WTC11 (cell line): ENCODE data around the gene FOXJ3. TPM values are rescaled to one million over a fixed set of nuclear protein-coding genes. Genes with fewer than 3 reads are reported as not detected.

Source experiments
- ATAC-seq: fragments of 200-7000 bp; cut with Tn5 transposase; 2 replicates; pipeline ENCODE4 v1.10.0; 2021; ENCODE audit warnings: mild to moderate bottlenecking, moderate library complexity
- Bru-seq: library from RNA; stranded (reverse); fragments of 400-500 nt; gene quantifications from one replicate; lab custom pipeline; 2021; lab: Mats Ljungman, UMichigan
- CTCF ChIA-PET: fragments of 300-600 bp; sonication (Branson Sonifier 250); formaldehyde crosslinking; loops from one replicate; lab custom pipeline; 2021; ENCODE audit warnings: antibody characterized with exemption; lab: Charles Lee
- POLR2A ChIA-PET: fragments of 350-600 bp; sonication (Branson Sonifier 250); formaldehyde crosslinking; loops from one replicate; lab custom pipeline; 2021; ENCODE audit warnings: antibody characterized with exemption; lab: Charles Lee
- DNase-seq: peaks from one replicate; pipeline ENCODE4 v3.0.0; 2021; ENCODE audit warnings: low spot score
- H3K27ac Mint-ChIP-seq: 2 replicates; pipeline ENCODE4 v1.8.0; 2021; ENCODE audit warnings: mixed read lengths
- H3K27me3 Mint-ChIP-seq: 2 replicates; pipeline ENCODE4 v1.8.0; 2021; ENCODE audit warnings: low read depth, mild to moderate bottlenecking, moderate library complexity, mixed read lengths
- H3K36me3 Mint-ChIP-seq: 2 replicates; pipeline ENCODE4 v1.8.0; 2021; ENCODE audit warnings: mixed read lengths
- H3K4me1 Mint-ChIP-seq: 2 replicates; pipeline ENCODE4 v1.8.0; 2022; ENCODE audit warnings: mixed read lengths
- H3K4me3 Mint-ChIP-seq: 2 replicates; pipeline ENCODE4 v1.8.0; 2021; ENCODE audit warnings: mild to moderate bottlenecking, moderate library complexity, mixed read lengths
- H3K9me3 Mint-ChIP-seq: 2 replicates; pipeline ENCODE4 v1.8.0; 2021; ENCODE audit warnings: mixed read lengths
- AFF4 ChIP-seq: sonication (generic); formaldehyde crosslinking; IDR thresholded peaks from 2 replicates; pipeline ENCODE4 v1.8.1; 2023; ENCODE audit warnings: mild to moderate bottlenecking, missing genetic modification reagents, borderline replicate concordance
- CREB1 ChIP-seq: sonication (generic); formaldehyde crosslinking; IDR thresholded peaks from 2 replicates; pipeline ENCODE4 v1.8.0; 2023; ENCODE audit warnings: mild to moderate bottlenecking, missing genetic modification reagents
- ELF4 ChIP-seq: sonication (generic); formaldehyde crosslinking; IDR thresholded peaks from 2 replicates; pipeline ENCODE4 v1.8.1; 2022; ENCODE audit warnings: low read depth, mild to moderate bottlenecking, moderate library complexity, missing genetic modification reagents
- FOXJ3 ChIP-seq: sonication (generic); formaldehyde crosslinking; IDR thresholded peaks from 2 replicates; pipeline ENCODE4 v1.9.0; 2021; ENCODE audit warnings: missing genetic modification reagents, mild to moderate bottlenecking, borderline replicate concordance
- FOXK1 ChIP-seq: sonication (generic); formaldehyde crosslinking; IDR thresholded peaks from 2 replicates; pipeline ENCODE4 v1.8.0; 2022; ENCODE audit warnings: mild to moderate bottlenecking, moderate library complexity, missing genetic modification reagents
- GTF2I ChIP-seq: fragments of 250-450 bp; sonication (Bioruptor Pico); conservative IDR thresholded peaks from 2 replicates; pipeline ENCODE4 v1.4.0; 2021; ENCODE audit warnings: mild to moderate bottlenecking
- HMGA2 ChIP-seq: fragments of 250-450 bp; sonication (Bioruptor Pico); IDR thresholded peaks from 2 replicates; pipeline ENCODE4 v1.4.0; 2021; ENCODE audit warnings: mild to moderate bottlenecking, moderate library complexity
- HMGXB4 ChIP-seq: sonication (generic); formaldehyde crosslinking; IDR thresholded peaks from 2 replicates; pipeline ENCODE4 v1.8.1; 2023; ENCODE audit warnings: mild to moderate bottlenecking, moderate library complexity, missing genetic modification reagents
- MYBL2 ChIP-seq: sonication (generic); formaldehyde crosslinking; IDR thresholded peaks from 2 replicates; pipeline ENCODE4 v1.8.1; 2023; ENCODE audit warnings: mild to moderate bottlenecking, moderate library complexity, missing genetic modification reagents
- NFYB ChIP-seq: sonication (generic); formaldehyde crosslinking; conservative IDR thresholded peaks from 2 replicates; pipeline ENCODE4 v1.8.0; 2022; ENCODE audit warnings: low read depth, missing genetic modification reagents
- NR1H2 ChIP-seq: sonication (generic); formaldehyde crosslinking; IDR thresholded peaks from 2 replicates; pipeline ENCODE4 v1.9.0; 2021; ENCODE audit warnings: mild to moderate bottlenecking, moderate library complexity, missing genetic modification reagents
- NR3C1 ChIP-seq: sonication (generic); formaldehyde crosslinking; conservative IDR thresholded peaks from 2 replicates; pipeline ENCODE4 v1.8.1; 2023; ENCODE audit warnings: low read depth, mild to moderate bottlenecking, missing genetic modification reagents
- PRDM15 ChIP-seq: sonication (generic); formaldehyde crosslinking; IDR thresholded peaks from 2 replicates; pipeline ENCODE4 v1.8.0; 2022; ENCODE audit warnings: missing genetic modification reagents
- PREB ChIP-seq: sonication (generic); formaldehyde crosslinking; IDR thresholded peaks from 2 replicates; pipeline ENCODE4 v1.8.1; 2022; ENCODE audit warnings: mild to moderate bottlenecking, missing genetic modification reagents, moderate library complexity, borderline replicate concordance
- SMAD4 ChIP-seq: sonication (generic); formaldehyde crosslinking; IDR thresholded peaks from 2 replicates; pipeline ENCODE4 v1.8.0; 2022; ENCODE audit warnings: mild to moderate bottlenecking, missing genetic modification reagents
- SP1 ChIP-seq: sonication (generic); formaldehyde crosslinking; conservative IDR thresholded peaks from 2 replicates; pipeline ENCODE4 v1.8.1; 2022; ENCODE audit warnings: missing genetic modification reagents
- ZBTB21 ChIP-seq: sonication (generic); formaldehyde crosslinking; IDR thresholded peaks from 2 replicates; pipeline ENCODE4 v1.8.1; 2023; ENCODE audit warnings: mild to moderate bottlenecking, missing genetic modification reagents, borderline replicate concordance
- ZNF138 ChIP-seq: sonication (generic); formaldehyde crosslinking; conservative IDR thresholded peaks from 2 replicates; pipeline ENCODE4 v1.8.1; 2022; ENCODE audit warnings: mild to moderate bottlenecking, moderate library complexity, missing genetic modification reagents
- ZNF232 ChIP-seq: sonication (generic); formaldehyde crosslinking; IDR thresholded peaks from 2 replicates; pipeline ENCODE4 v1.8.0; 2022; ENCODE audit warnings: mild to moderate bottlenecking, missing genetic modification reagents
- ZNF263 ChIP-seq: sonication (generic); formaldehyde crosslinking; IDR thresholded peaks from 2 replicates; pipeline ENCODE4 v1.8.1; 2022; ENCODE audit warnings: low read depth, mild to moderate bottlenecking, moderate library complexity, missing genetic modification reagents
- ZNF317 ChIP-seq: sonication (generic); formaldehyde crosslinking; IDR thresholded peaks from 2 replicates; pipeline ENCODE4 v1.8.1; 2023; ENCODE audit warnings: low read depth, mild to moderate bottlenecking, moderate library complexity, missing genetic modification reagents, borderline replicate concordance
- ZNF396 ChIP-seq: fragments of 250-450 bp; sonication (Bioruptor Pico); IDR thresholded peaks from 2 replicates; pipeline ENCODE4 v1.8.0; 2021; ENCODE audit warnings: mild to moderate bottlenecking, moderate library complexity, borderline replicate concordance
- ZNF423 ChIP-seq: fragments of 250-450 bp; sonication (Bioruptor Pico); IDR thresholded peaks from 2 replicates; pipeline ENCODE4 v2.1.2; 2022; ENCODE audit warnings: mild to moderate bottlenecking, moderate library complexity
- long read RNA-seq, 3 experiments: library from RNA in 1 of 3; library from capped mRNA in 1 of 3; library from polyadenylated mRNA in 1 of 3; unstranded in 2 of 3; stranded (forward) in 1 of 3; transcript quantifications; one replicate each; pipeline ENCODE4 v2.0.0, GENCODE V29; 2021
- total RNA-seq: library from RNA; stranded (reverse); gene quantifications from 3 replicates; pipeline ENCODE4 v1.2.3, GENCODE V29; 2021
- TF ChIP-seq, protein P1 (sequence below): sonication (generic); formaldehyde crosslinking; IDR thresholded peaks from 2 replicates; pipeline ENCODE4 v1.8.0; 2022; ENCODE audit warnings: mild to moderate bottlenecking, missing genetic modification reagents

Gene FOXJ3
- total RNA-seq (38.6 to 43.3 TPM (median 40.7 TPM) in 3 replicates), Bru-seq, nascent RNA (percentile 87 among the genes with signal in this experiment)
- long read RNA-seq, experiment 1, full-length matches to known transcripts: 76 of 149 reads
- long read RNA-seq, experiment 1, partial matches to known transcripts: 36 of 149 reads
- long read RNA-seq, experiment 1, other reads (novel, unspliced or antisense): 37 of 149 reads
- long read RNA-seq, experiment 2, full-length matches to known transcripts: 8 of 41 reads
- long read RNA-seq, experiment 2, partial matches to known transcripts: 4 of 41 reads
- long read RNA-seq, experiment 2, other reads (novel, unspliced or antisense): 29 of 41 reads
- long read RNA-seq, experiment 3, partial matches to known transcripts: 2 of 7 reads
- long read RNA-seq, experiment 3, other reads (novel, unspliced or antisense): 5 of 7 reads

GRCh38 chr1:42335050-42335808 is at the start of gene FOXJ3:
Gene FOXJ3, minus strand, starts transcription at chr1:42335235. Its CDS starts 24,142 bp downstream, at chr1:42311093.
- peak; percentile 83 for ATAC-seq
- H3K9me3 Mint-ChIP-seq: no peaks in the 10 kb centered on the region
- ChIA-PET CTCF (no interaction called here), POLR2A (interaction anchor here (0.6 to 0.8 kb wide), 2 partner anchors 405 to 1420 kb away, joined by 3 to 10 read pairs; partner anchors contain the start of gene CLDN19)
- H3K36me3 Mint-ChIP-seq: no peaks in the 10 kb centered on the region
- peaks cover 44% of the 10 kb centered on the region for H3K4me1 Mint-ChIP-seq
- peak; percentile 93 for DNase-seq
- no peaks in the 10 kb centered on the region for H3K27me3 Mint-ChIP-seq
- peak within 1 kb of the TSS; percentile 95 for H3K4me3 Mint-ChIP-seq
- peak within 1 kb of the TSS; percentile 96 for H3K27ac Mint-ChIP-seq
- TF ChIP-seq ZNF317: no peak
- TF ChIP-seq PREB (CRISPR knock-in tag): 0 out of 2 replicates have a peak, but pooled peaks have one; percentile 18
- TF ChIP-seq PRDM15: 0 out of 2 replicates have a peak, but pooled peaks have one; percentile 32
- TF ChIP-seq FOXJ3 (CRISPR knock-in tag): no peak
- TF ChIP-seq ZBTB21 (CRISPR knock-in tag): no peak
- no peak for TF ChIP-seq ZNF263
- TF ChIP-seq ZNF138 (CRISPR knock-in tag): no peak
- peak; percentile 98 for TF ChIP-seq HMGXB4 (CRISPR knock-in tag)
- no peak for TF ChIP-seq NR3C1
- TF ChIP-seq NR1H2 (CRISPR knock-in tag): no peak
- no peak for TF ChIP-seq ZNF423 (CRISPR knock-in tag)
- no peak for TF ChIP-seq GTF2I (CRISPR knock-in tag)
- TF ChIP-seq FOXK1 (CRISPR knock-in tag): peak; percentile 98
- peak; percentile 98 for TF ChIP-seq SP1 (CRISPR knock-in tag)
- peak; percentile 96 for TF ChIP-seq MYBL2 (CRISPR knock-in tag)
- TF ChIP-seq ZNF232 (CRISPR knock-in tag): no peak
- no peak for TF ChIP-seq HMGA2 (CRISPR knock-in tag)
- TF ChIP-seq AFF4 (CRISPR knock-in tag): 0 out of 2 replicates have a peak, but pooled peaks have one; percentile 21
- TF ChIP-seq CREB1 (CRISPR knock-in tag): peak; percentile 80; the same call in 1 of the 2 replicates
- TF ChIP-seq NFYB (CRISPR knock-in tag): peak; percentile 32; the same call in 1 of the 2 replicates
- no peak for TF ChIP-seq ZNF396 (CRISPR knock-in tag)
- TF ChIP-seq, protein P1, sequence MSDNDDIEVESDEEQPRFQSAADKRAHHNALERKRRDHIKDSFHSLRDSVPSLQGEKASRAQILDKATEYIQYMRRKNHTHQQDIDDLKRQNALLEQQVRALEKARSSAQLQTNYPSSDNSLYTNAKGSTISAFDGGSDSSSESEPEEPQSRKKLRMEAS: peak; percentile 68; the same call in 1 of the 2 replicates
- no peak for TF ChIP-seq SMAD4
- TF ChIP-seq ELF4 (CRISPR knock-in tag): no peak
